Activated CD4-positive, alpha-beta T cell treated with anti-CD3 and anti-CD28 coated beads, Interleukin-2, amount 10 ng/mL, durations not matched to agents 7 days and 5 days (primary cell): ENCODE measurements around the gene QSOX2. TPM values are rescaled to one million over a fixed set of nuclear protein-coding genes. Genes with fewer than 3 reads are reported as not detected.
A peak's percentile ranks its signal among the peaks of the same experiment; 100 is the strongest.

Experiments used
- CTCF ChIA-PET: fragments of 350-600 bp; sonication (Branson Sonifier 250); formaldehyde crosslinking; loops from one replicate; lab custom pipeline; 2021; ENCODE audit warnings: antibody characterized with exemption; lab: Charles Lee
- POLR2A ChIA-PET: fragments of 350-600 bp; sonication (Branson Sonifier 250); formaldehyde crosslinking; loops from one replicate; lab custom pipeline; 2021; ENCODE audit warnings: antibody characterized with exemption; lab: Charles Lee
- DNase-seq: peaks from one replicate; pipeline ENCODE4 v3.0.0-alpha.2; 2020
- H3K27ac Mint-ChIP-seq: one replicate; pipeline ENCODE4 v1.8.0; 2021; ENCODE audit warnings: mild to moderate bottlenecking, moderate library complexity, mixed read lengths
- H3K27me3 Mint-ChIP-seq: one replicate; pipeline ENCODE4 v1.8.0; 2021; ENCODE audit warnings: mixed read lengths
- H3K36me3 Mint-ChIP-seq: one replicate; pipeline ENCODE4 v1.8.0; 2021; ENCODE audit warnings: low read depth, mixed read lengths
- H3K4me1 Mint-ChIP-seq: one replicate; pipeline ENCODE4 v1.8.0; 2021; ENCODE audit warnings: mixed read lengths
- H3K4me3 Mint-ChIP-seq: one replicate; pipeline ENCODE4 v1.8.0; 2021; ENCODE audit warnings: mild to moderate bottlenecking, moderate library complexity, mixed read lengths
- H3K9me3 Mint-ChIP-seq: one replicate; pipeline ENCODE4 v1.8.0; 2021; ENCODE audit warnings: mixed read lengths
- total RNA-seq, 2 experiments: library from RNA; stranded (reverse); gene quantifications; one replicate each; pipeline ENCODE4 v1.2.3, GENCODE V29; 2021

The QSOX2 gene
- total RNA-seq, 2 experiments from 2014 or later: 13.7 to 14.0 TPM

DNA sequence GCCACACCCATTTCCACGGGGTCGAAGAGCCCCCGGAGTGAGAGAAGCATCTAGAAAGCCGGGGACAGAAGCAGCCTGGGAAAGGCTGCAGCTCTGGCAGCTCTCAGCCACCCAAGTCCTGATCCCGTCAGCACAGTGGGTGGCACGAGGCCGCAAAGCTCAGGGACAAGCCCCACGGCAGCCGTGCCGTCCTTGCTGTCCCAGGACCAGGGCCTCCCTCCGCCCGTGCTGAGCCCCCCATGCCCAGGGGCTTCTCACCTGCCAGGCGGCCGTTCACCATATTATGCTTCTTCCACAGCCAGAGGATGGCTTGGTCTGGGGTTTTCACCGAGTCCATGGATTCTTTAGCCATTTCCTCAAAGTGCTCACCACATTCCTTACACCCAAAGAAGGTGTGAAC is 34.6 kb downstream of the QSOX2 start:
- POLR2A ChIA-PET: no interaction called here
- no peak overlapping the region for H3K27ac Mint-ChIP-seq
- no peaks in the 10 kb centered on the region for H3K27me3 Mint-ChIP-seq
- no peak overlapping the region for H3K4me3 Mint-ChIP-seq
- CTCF ChIA-PET: no interaction called here
- peaks cover 33% of the 10 kb centered on the region for H3K36me3 Mint-ChIP-seq
- no peak for DNase-seq
- H3K4me1 Mint-ChIP-seq: no peaks in the 10 kb centered on the region
- no peaks in the 10 kb centered on the region for H3K9me3 Mint-ChIP-seq

DNA sequence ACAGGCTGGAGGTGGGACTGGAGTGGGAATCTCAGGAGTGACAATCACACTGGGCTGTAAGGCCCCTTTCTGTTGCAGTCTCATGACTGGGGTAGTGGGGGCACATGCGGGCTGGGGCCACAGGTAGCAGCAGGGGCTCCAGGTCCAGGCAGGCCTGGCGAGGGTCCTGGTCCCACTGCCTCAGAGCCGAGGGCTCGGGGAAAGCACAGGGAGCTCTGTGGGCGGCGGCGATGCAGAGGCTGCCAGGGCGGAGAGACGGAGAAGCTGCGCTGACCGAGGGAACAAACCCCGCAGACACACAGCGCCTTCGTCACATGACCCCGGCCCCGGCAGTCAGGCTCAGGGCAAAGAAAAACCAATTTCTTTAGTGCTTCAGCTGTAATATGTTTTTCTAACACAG is 35.3 kb downstream of the QSOX2 start:
- H3K9me3 Mint-ChIP-seq: no peaks in the 10 kb centered on the region
- no peak overlapping the region for H3K27ac Mint-ChIP-seq
- ChIA-PET CTCF (interaction anchor here (1.0 kb wide), 1 partner anchor 14 kb away, joined by 3 read pairs; no protein-coding TSS in a partner anchor), POLR2A (no interaction called here)
- H3K4me3 Mint-ChIP-seq: no peak overlapping the region
- H3K36me3 Mint-ChIP-seq: peaks cover 25% of the 10 kb centered on the region
- no peaks in the 10 kb centered on the region for H3K4me1 Mint-ChIP-seq
- H3K27me3 Mint-ChIP-seq: no peaks in the 10 kb centered on the region
- DNase-seq: no peak

DNA sequence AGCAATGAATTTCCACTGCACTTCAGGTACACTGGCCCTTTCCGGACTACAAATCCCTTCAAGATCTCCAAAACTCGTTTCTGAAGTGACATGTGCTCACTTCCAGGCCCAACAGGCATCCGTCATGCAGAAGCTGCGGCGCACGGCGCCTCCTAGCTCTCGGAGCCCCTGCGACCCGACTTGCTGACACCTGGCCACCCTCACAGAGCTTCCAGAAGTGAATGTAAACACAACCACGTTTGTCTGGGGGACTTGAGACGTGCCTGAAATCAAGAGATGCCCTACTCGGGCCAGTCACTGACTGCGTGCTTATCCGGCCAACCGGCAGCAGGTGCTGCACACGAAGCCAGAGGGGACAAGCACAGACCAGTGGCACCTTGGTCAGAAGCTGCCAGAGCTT is 35.8 kb downstream of the QSOX2 start:
- DNase-seq: no peak
- CTCF ChIA-PET: interaction anchor here (1.0 kb wide), 1 partner anchor 15 kb away, joined by 3 read pairs; no protein-coding TSS in a partner anchor
- Mint-ChIP-seq H3K36me3 (peaks cover 20% of the 10 kb centered on the region), H3K27ac (no peak overlapping the region), H3K4me1 (no peaks in the 10 kb centered on the region), H3K27me3 (no peaks in the 10 kb centered on the region), H3K9me3 (no peaks in the 10 kb centered on the region), H3K4me3 (no peak overlapping the region)
- POLR2A ChIA-PET: no interaction called here

DNA sequence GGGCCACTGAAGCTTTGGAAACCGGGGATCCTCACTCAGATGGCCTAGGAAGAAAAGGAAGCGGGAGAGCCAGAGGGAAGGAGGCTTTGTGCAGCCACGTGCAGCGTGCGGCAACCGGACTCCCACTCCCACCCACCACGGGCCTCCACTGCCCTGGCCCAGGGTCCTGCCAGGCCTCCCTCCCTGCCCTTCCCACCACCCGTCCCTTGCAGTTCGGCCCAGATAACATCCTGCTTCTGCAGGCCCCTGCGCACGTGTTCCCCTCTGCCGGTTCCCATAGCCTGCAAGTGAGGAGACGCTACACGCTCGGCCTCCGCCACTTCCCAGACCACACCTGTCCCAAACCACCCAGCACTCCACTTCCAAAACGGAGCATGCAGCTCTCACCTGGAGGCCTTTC is 36.4 kb downstream of the QSOX2 start:
- CTCF ChIA-PET: no interaction called here
- H3K4me1 Mint-ChIP-seq: no peaks in the 10 kb centered on the region
- peaks cover 3% of the 10 kb centered on the region for H3K27me3 Mint-ChIP-seq
- no peaks in the 10 kb centered on the region for H3K9me3 Mint-ChIP-seq
- H3K27ac Mint-ChIP-seq: no peak overlapping the region
- no peak overlapping the region for H3K4me3 Mint-ChIP-seq
- H3K36me3 Mint-ChIP-seq: peaks cover 15% of the 10 kb centered on the region
- POLR2A ChIA-PET: no interaction called here
- DNase-seq: no peak

DNA sequence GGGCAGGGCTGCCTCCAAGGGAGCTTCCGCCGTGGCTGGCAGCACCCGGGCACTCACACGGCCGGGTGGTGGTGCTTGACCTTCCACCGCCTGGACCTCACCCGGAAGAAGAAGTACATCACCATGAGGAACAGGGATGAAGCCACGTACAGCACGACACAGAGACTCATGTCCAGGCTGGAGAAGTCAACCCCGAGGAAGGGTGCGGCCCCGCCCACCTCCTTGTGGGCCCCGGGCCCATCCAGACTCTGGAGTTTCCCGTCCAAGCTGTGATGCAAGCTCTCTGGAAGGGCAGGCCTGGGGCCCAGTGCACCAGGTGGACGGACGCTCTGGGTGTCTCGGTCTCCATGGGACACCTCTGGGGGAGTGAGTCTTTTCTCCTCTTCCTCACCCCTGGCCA is 36.9 kb downstream of the QSOX2 start:
- POLR2A ChIA-PET: no interaction called here
- no peaks in the 10 kb centered on the region for H3K9me3 Mint-ChIP-seq
- peaks cover 8% of the 10 kb centered on the region for H3K27me3 Mint-ChIP-seq
- no peak overlapping the region for H3K4me3 Mint-ChIP-seq
- CTCF ChIA-PET: no interaction called here
- DNase-seq: no peak
- peaks cover 9% of the 10 kb centered on the region for H3K36me3 Mint-ChIP-seq
- no peak overlapping the region for H3K27ac Mint-ChIP-seq
- no peaks in the 10 kb centered on the region for H3K4me1 Mint-ChIP-seq

DNA sequence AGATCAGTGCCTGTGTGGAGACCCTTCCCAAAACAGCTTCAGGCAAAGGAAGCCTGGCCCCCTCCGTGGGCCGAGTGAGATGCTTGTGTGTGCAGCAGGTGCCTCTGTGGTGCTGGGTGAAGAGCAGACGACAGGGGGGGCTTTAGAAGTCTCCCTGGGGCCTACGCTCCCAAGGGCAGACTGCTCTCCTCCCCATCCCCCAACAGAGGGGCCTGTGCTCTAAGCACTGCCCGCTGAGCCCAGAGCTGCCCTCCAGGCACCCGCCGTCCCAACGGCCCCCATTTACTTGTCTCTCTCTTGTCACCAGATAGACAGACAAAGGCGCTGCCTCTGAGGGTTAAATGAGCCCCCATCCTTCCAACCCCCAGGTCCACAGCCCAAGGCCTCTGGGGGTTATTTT is 38.0 kb downstream of the QSOX2 start:
- POLR2A ChIA-PET: no interaction called here
- H3K36me3 Mint-ChIP-seq: peaks cover 2% of the 10 kb centered on the region

DNA sequence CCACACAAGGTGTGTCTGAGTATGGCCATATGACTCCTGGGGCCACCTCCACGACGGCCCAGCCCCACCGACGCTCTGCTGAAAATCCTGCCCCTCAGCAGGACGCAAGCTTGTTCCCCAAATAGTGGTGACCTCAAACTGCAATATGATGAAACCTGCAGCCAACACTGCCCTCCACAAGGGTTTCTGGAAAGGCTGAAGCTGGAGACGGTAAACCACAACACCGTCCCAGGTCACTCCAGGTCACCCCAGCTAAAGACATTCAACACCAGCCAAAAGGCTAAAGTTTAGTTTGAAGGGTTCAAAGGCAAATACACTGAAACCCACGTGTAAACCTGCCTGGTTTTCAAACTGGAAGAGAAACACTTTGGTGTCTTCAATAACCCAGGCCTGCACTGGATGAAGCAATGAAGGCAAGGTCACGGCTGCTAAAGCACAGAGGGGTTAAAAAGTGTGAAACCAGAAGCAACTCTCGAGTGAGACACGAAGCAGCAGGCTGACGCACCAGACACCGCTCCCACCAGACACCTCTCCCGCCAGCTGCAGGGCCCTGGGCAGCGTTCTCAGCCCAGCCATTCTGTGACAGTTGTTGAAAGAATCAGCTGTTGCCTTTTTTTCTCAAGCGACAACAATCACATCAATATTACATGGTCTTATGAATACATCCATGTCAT is 38.9 kb downstream of the QSOX2 start:
- no peak for DNase-seq
- Mint-ChIP-seq H3K27me3 (peaks cover 15% of the 10 kb centered on the region), H3K36me3 (peaks cover 2% of the 10 kb centered on the region), H3K4me3 (no peak overlapping the region), H3K27ac (no peak overlapping the region), H3K4me1 (no peaks in the 10 kb centered on the region), H3K9me3 (no peaks in the 10 kb centered on the region)
- ChIA-PET POLR2A (no interaction called here), CTCF (interaction anchor here (1.1 kb wide), 1 partner anchor 18 kb away, joined by 3 read pairs; no protein-coding TSS in a partner anchor)

More for the DNA sequence above, 38.0 kb downstream of the QSOX2 start:
- no peaks in the 10 kb centered on the region for H3K4me1 Mint-ChIP-seq
- CTCF ChIA-PET: no interaction called here
- no peak overlapping the region for H3K27ac Mint-ChIP-seq
- no peaks in the 10 kb centered on the region for H3K9me3 Mint-ChIP-seq
- no peak overlapping the region for H3K4me3 Mint-ChIP-seq
- DNase-seq: no peak
- peaks cover 12% of the 10 kb centered on the region for H3K27me3 Mint-ChIP-seq

DNA sequence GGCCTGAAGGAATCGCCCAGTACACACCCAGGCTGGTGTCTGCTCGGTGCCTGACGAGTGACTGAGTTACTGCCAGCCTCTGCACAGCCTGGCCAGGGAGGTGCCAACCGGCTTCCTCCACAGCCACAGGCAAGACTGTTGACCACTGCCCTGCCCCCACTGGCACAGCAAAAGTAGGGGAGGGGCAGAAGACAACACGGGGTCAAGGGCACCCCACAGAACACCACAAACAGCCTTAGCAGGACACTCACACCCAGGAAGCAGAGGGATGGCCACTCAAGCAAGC is 40.0 kb downstream of the QSOX2 start:
- Mint-ChIP-seq H3K4me3 (no peak overlapping the region), H3K36me3 (peaks cover 2% of the 10 kb centered on the region), H3K27me3 (peaks cover 23% of the 10 kb centered on the region), H3K4me1 (no peaks in the 10 kb centered on the region), H3K9me3 (no peaks in the 10 kb centered on the region), H3K27ac (no peak overlapping the region)
- DNase-seq: no peak
- ChIA-PET CTCF (no interaction called here), POLR2A (no interaction called here)

DNA sequence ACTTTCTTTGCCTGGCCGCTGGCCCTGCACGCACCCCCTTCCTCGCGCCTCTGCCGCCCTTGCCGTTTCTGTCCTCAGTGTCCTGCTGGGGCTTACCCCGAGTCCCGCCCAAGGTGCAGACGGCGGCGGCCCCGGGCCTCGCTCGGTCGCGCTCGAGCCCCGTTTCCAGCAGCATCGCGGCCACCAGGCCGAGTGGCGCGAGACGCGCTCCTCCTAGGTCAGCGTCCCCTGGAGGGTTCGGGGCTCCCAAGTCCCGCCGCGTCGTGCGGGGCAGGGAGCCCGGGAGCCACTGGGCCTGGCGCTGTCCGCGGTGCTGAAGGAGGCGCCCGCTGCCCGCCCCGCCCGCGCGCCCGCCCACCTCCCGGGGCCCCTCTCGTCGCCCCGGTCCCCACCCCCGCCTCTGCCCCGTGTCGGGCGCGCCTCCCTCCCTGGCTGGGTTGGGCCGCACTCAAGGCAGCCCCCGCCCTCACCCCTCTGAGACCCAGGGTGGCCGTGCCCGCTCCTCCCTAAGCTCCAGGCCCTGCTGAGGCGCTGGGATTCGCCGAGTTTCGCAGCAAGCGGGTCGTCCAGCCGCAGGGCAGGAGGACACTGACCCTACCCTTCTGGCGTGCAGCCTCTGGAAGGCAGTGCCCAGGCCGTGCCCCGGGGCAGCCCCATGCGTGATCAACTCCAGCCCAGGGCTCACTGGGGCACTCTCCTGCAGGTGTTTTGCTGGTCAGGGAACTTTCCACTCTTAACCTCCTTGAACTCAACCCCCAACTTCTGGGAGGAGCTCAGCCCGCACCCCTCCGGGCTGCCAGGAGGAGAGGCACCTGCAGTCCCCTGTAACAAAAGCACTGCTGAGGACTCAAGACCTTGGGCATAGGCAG is 40.5 kb downstream of the QSOX2 start, which contains the start of gene LHX3:
LHX3 (minus strand) TSS at position 291 of the 869 bp plus-strand sequence; CDS start at position 175, 116 bp downstream.
- POLR2A ChIA-PET: no interaction called here
- no peaks in the 10 kb centered on the region for H3K9me3 Mint-ChIP-seq
- H3K27me3 Mint-ChIP-seq: peaks cover 29% of the 10 kb centered on the region
- peaks cover 2% of the 10 kb centered on the region for H3K36me3 Mint-ChIP-seq
- DNase-seq: peak; percentile 22
- H3K4me3 Mint-ChIP-seq: no peak within 1 kb of the TSS
- CTCF ChIA-PET: no interaction called here
- H3K27ac Mint-ChIP-seq: no peak within 1 kb of the TSS
- H3K4me1 Mint-ChIP-seq: no peaks in the 10 kb centered on the region

DNA sequence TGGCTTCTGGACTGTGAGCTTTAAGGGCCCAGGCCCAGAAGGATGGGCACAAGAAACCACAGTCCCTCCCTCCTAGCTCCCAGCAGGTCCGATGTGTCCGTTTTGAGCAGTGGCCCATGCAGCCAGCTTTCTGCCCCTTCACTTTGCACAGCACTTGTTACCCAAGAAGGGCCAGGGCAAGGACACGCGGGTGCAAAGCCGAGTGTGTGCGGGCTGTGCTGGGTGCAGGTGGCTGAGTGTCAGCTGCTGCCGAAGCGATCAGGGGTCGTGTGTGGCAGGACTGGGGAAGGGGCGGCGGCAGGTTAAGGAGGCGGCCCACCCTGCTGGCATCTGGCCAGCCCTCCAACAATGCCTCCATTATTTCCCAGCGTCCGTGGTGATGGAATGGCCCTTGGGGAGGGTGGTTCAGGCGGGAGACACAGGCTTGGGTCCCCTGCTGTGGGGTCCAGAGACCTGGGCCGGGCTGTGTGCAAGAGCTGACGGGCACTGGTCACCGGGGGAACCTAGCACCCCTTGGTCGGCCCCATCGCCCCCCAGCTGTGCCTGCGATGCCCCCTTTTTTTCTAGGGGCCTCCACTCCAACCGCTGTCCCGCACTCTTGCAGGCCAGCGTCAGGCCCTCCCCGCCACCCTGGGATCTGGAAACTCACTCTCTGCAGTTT is 41.3 kb downstream of the QSOX2 start:
- no peak for DNase-seq
- CTCF ChIA-PET: no interaction called here
- H3K9me3 Mint-ChIP-seq: no peaks in the 10 kb centered on the region
- H3K4me3 Mint-ChIP-seq: no peak overlapping the region
- peaks cover 31% of the 10 kb centered on the region for H3K27me3 Mint-ChIP-seq
- POLR2A ChIA-PET: no interaction called here
- no peaks in the 10 kb centered on the region for H3K4me1 Mint-ChIP-seq
- H3K27ac Mint-ChIP-seq: no peak overlapping the region
- H3K36me3 Mint-ChIP-seq: peaks cover 2% of the 10 kb centered on the region

DNA sequence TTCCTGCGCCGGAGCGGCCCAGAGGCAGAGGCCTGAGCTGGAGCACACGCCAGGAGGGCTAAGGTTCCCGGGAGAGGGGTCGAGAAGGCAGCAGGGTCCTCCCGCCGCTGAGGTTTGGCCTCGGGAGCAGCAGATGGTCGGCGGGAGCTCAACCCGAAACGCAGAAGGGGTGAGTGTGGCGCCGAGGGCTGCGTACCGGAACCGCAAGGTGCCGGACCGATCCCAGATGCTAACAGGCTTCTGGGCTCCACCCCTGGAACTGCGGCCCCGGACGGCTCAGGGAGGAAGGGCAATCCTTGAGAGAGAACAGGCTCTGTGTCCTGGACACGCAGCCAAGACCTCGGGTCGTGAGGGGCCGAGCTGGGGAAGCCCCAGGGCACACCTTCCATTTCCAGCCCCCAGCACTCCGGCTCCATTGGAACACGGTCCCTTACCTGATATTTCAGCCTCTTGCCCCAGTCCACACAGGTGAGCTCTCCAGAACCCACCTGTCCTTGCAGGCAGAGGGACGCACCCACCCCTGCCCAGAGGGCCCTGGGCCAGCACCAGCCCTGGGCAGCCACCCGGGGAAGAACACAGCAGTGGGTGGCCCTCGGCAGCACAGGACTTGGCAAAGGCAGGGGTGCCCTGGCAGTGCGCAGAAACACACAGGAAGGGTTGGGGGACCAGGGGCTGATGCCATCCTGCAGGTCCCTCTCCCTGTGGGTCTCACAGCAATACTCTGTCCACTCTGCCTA is 42.0 kb downstream of the QSOX2 start:
- CTCF ChIA-PET: no interaction called here
- Mint-ChIP-seq H3K9me3 (no peaks in the 10 kb centered on the region), H3K27me3 (peaks cover 32% of the 10 kb centered on the region), H3K36me3 (peaks cover 2% of the 10 kb centered on the region), H3K27ac (no peak overlapping the region), H3K4me1 (no peaks in the 10 kb centered on the region), H3K4me3 (no peak overlapping the region)
- no peak for DNase-seq
- POLR2A ChIA-PET: no interaction called here

DNA sequence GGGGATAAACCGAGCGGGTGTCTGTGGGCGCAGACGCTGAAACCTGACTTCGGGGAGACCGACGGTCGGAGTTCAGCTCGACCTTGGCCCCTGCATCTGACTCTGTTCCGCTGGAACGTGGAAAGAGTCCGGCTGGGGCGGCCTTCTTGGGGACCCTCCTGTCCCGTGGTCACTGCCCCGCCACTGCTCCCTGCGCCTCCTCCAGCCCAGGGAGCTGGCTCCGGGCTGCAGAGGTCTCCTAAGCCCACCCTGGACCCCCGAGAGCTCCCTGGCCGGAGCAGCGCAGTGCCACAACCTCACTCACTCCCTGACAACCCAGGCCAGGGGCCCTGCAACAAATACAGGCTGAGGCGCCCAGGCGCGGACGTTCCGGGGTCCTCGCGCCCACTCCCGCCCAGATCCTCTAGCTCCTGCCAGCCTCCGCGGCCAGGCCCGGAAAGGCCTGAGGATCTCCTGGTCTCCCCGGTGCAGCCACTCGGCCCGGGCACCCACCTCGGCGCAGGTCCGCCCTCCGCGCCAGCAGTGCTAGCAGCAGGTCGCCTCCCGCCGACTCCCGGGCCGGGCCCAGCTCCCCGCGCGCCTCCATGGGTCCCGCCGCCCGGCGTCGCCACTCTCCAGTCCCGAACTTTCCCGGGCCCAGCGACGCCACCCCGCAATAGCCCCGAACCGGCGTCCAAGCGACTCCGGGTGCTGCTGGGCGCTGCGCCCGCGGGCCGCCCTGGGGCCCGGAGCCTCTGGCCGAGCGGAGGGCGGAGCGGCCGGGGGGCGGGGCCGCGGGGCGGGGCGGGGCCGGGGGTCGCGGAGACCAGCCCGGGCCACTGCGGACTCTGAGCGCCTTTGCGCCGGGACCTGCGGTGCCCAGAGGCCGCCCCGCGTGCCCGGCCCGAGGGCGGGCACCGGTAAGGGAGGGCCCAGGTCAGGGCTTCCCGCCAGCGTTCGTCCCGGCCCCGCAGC is 42.9 kb downstream of the QSOX2 start:
- CTCF ChIA-PET: no interaction called here
- Mint-ChIP-seq H3K4me3 (no peak overlapping the region), H3K27me3 (peaks cover 39% of the 10 kb centered on the region), H3K27ac (no peak overlapping the region), H3K36me3 (peaks cover 2% of the 10 kb centered on the region), H3K9me3 (no peaks in the 10 kb centered on the region), H3K4me1 (no peaks in the 10 kb centered on the region)
- POLR2A ChIA-PET: no interaction called here
- no peak for DNase-seq
